GM18519 (cell line): ENCODE measurements around the gene KRT25.

ENCODE experiments used
- ATAC-seq: cut with Tn5 transposase; IDR thresholded peaks from one replicate; pipeline ENCODE4 v1.9.1; 2021; ENCODE audit warnings: mild to moderate bottlenecking, moderate library complexity; ENCODE audit not compliant: unreplicated experiment, low FRiP score

The KRT25 gene

GRCh38 chr17:40699371-40699770, 55.8 kb downstream of the KRT25 start:
- ATAC-seq = no peak
